Suppressor macrophage treated with lipopolysaccharide for 4 hours (primary cell): ENCODE measurements around the gene SLC25A24.
"Not testable (repeated sequence)": the region's sequence is repeated elsewhere in the genome, so short reads cannot be mapped to it uniquely, and the experiment has no call there.

Experiments used
- DNase-seq: peaks from one replicate; pipeline ENCODE4 v3.0.0-alpha.2; 2020

SLC25A24 gene

DNA sequence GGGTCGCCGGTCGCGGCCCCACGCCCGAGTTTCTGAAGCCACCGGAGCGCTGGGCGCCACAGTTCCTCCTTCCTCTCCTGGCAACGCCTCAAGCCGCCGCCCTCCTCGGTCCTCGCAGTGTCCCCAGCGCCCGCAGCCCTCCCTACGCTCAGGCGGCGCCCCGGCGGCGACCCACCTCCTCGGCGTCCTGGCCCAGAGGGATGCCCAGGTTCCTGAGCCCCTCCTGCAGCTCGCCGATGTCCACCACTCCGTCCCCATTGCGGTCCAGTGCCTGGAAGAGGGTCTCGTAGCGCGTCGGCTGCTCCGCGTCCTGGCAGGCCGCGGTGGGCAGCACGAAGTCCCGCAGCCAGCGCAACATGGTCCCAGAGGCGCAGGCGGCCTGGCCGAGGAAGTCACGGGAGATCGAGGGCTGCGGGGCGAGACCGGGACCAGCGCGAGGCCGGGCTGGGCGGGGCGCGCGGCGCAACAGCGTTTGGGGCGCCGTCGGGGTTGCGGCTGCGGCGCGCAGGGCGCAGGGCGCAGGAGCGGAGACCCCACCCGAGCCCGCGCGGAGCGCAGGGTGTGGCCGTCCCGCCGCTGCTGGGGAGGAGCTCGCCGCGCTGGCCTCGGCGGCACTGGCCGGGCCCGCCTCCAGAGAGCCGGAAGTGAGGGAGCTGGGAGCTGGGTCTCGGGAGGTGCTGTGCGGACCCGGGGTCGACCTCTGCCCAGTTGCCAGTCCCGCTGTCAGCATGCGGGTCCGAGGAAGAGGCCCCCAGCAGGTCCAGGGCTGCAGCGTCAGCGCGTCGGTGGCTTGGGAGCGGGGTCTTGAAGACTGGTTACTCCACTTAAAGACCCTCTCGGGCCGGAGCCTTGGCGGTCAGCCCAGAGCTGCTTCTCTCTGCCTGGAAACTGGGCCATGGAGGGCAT lies at the start of gene SLC25A24:
Gene SLC25A24, minus strand, starts transcription at position 563 of the 906 bp plus-strand sequence. Its CDS starts 205 bp downstream, at position 358.
- DNase-seq = peak; percentile 89

DNA sequence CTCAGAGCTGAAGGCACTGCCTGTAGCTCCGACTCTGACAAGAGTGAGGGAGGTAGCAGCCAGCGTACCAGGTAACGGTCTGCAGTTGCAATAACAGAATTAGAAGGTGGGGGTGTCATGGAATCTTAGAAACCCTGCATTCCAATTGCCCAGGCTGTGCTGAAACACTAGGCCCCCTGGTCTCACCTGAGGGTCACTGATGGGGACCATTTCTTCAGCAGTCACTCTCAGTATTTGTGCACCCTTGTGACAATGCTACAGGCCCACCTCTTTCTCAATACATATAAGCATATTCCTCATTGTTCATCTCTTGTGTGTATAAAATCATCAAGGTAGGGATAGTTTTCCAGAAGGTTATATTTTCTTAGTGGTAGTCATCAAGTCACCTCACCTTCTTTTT lies 43.8 kb upstream of the SLC25A24 start, which contains the start of gene NBPF4:
Gene NBPF4, minus strand, starts transcription at position 101 of the 400 bp plus-strand sequence. CDS start 315 bp downstream, outside the sequence.
- DNase-seq = not testable (repeated sequence)

GRCh38 chr1:108239426-108239825 lies 39.3 kb upstream of the SLC25A24 start:
- DNase-seq = not testable (repeated sequence)

GRCh38 chr1:108235308-108235707 lies 35.2 kb upstream of the SLC25A24 start:
- DNase-seq = not testable (repeated sequence)

DNA sequence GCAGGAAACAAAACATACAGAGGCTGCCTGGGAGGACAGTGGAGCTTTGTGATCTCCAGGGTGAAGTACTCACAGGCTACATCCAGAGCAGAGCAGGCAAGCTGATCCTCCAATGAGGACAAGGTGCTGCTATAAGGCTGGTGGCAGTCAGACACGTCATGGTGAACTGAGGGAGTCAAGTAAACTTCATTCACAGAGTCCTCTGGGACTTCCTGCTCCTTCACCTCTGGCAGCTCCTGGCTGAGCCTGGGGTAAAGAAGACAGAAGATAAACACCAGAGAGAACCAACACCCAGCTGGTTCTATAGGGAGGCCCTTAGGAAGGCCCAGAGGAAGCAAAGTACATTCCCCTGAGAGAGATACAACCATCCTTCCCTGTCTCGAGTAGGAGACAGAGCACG lies 32.0 kb upstream of the SLC25A24 start:
- not testable (repeated sequence) for DNase-seq

GRCh38 chr1:108229976-108230375 lies 29.8 kb upstream of the SLC25A24 start:
- DNase-seq = not testable (repeated sequence)

GRCh38 chr1:108227772-108228171 lies 27.6 kb upstream of the SLC25A24 start:
- not testable (repeated sequence) for DNase-seq

DNA sequence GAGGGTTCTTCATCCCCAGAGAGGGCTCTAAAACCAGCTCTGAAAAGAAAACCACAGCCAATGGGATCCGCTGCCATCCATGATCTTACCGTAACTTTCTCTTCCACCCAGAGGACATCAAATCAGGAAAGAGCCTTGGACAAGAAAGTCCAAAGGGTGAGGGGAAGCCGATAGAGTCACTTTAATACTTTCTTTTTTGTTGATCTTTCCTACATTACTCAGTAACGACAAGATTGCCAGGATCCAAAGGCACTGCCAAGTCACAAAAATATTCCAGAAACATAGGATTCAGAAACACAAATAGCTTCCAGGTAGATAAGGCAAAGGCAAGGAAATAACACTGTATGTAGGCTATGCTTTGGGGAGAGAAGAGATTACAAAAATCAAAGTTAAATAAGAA lies 26.7 kb upstream of the SLC25A24 start:
- not testable (repeated sequence) for DNase-seq

GRCh38 chr1:108223226-108223625 lies 23.1 kb upstream of the SLC25A24 start:
- not testable (repeated sequence) for DNase-seq

GRCh38 chr1:108217515-108218174 lies 17.5 kb upstream of the SLC25A24 start:
- not testable (repeated sequence) for DNase-seq

DNA sequence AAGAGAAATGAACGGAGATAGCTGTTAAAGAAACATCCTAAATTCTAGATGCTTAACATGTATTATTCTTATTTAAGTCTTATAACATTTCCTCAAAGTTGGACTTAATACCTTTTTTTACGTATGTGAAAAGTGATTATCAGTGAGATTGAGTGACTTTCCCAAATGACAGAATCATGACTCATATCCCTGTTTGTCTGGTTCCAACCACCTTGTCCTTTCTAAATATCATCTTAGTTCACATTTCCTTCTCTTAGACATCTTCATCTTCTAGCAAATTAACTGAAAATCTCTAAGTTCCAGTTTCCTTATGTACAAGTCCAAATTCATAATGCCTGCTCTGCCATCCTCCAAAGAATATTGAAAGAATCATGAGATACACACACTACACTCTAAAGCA lies 16.9 kb upstream of the SLC25A24 start:
- not testable (repeated sequence) for DNase-seq

GRCh38 chr1:108216028-108216890 lies 16.1 kb upstream of the SLC25A24 start:
- not testable (repeated sequence) for DNase-seq

DNA sequence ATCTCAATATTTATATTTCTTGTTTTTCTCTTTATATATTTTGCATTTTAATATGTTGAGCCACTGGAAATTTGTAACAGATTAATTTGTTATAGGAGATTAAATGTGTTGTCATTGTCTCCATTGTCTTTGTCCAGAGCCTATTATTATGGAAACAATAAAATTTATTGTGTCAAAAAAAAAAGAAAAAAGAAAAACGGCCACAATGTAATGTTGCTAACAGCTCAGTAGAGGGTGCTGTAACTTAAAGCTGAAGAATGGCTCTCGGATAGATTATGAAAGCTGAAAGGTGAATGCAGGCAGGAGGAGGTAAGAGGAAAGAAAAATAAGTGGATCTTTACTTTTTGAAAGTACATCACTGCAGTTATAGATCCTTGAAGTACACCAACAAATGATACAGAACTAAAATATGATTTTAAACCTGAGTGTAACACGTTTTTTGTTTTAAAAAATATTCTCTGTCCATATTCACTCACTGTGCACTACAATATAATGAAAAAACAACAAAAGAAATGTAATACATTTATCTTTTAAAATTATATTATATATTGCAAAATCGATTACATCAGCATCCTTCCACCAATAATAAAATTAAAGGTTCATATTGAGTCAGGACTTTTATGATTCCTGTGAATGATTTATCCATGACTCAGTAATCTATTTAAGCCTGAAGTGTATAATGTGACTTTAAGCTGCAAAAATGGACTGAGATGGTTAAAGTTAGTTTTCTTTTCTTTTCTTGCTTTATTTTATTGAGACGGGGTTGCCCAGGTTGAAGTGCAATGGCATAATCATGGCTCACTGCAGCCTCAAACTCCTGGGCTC lies 14.7 kb upstream of the SLC25A24 start:
- DNase-seq = peak; percentile 41

DNA sequence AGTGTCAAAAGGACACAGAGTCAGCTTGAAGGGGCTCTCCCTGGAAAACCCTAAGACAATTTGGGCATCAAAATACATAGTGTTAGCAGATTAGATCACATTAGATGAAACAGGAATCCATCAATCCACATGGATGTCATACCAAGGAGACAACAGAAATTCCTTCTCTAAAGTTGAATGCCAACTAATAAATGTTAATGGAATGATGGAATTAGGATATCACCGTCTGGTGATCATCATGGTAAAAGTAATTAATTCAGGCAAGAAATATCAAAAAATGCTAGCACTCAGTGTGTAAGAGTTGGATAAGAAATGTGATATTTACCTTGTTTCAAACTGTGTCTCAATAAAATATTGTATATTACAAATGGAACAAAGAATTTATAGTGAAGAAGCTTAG lies 10.9 kb upstream of the SLC25A24 start:
- no peak for DNase-seq

DNA sequence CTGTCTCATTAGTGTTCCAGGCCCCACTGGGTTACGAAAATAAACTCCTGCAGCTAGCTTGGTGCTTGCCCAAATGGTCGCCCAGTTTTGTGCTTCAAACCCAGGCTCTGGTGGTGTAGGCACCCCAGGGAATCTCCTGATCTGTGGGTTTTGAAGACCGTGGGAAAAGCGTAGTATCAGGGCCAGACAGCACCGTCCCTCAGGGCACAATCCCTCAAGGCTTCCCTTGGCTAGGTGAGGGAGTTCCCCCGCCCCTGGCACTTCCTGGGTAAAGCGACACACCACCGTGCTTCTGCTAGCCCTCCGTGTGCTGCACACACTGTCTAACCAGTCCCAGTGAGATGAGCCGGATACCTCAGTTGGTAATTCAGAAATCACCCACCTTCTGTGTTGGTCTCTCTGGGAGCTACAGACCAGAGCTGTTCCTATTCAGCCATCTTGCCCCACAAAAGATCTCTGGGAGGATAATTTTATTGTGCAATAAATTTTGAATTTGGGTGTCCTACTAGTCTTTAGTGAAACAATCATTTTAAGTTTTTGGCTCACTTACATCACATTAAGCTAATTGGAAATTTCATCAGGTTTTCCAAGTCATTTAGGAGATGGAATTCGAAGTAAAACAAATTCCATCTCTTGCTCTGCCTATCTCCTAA lies 9.4 kb upstream of the SLC25A24 start:
- no peak for DNase-seq

DNA sequence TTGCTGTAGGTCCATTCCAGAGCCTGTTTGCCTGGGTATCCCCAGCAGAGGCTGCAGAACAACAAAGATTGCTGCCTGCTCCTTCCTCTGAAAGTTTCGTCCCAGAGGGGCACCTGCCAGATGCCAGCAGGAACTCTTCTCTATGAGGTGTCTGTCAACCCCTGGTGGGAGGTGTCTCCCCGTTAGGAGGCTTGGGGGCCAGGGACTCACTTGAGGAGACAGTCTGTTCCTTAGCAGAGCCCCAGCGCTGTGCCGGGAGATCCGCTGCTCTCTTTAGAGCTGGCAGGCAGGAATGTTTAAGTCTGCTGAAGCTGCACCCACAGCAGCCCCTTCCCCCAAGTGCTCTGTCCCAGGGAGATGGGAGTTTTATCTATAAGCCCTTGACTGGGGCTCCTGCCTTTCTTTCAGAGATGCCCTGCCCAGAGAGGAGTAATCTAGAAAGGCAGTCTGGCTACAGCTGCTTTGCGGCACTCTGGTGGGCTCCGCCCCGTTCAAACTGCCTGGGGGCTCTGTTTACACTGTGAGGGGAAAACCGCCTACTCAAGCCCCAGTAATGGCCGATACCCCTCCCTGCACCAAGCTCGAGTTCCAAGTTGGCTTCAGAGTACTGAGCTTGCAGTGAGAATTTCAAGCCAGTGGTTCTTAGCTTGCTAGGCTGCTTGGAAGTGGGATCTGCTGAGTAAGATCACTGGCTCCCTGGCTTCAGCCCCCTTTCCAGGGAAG lies 8.7 kb upstream of the SLC25A24 start:
- DNase-seq = no peak

DNA sequence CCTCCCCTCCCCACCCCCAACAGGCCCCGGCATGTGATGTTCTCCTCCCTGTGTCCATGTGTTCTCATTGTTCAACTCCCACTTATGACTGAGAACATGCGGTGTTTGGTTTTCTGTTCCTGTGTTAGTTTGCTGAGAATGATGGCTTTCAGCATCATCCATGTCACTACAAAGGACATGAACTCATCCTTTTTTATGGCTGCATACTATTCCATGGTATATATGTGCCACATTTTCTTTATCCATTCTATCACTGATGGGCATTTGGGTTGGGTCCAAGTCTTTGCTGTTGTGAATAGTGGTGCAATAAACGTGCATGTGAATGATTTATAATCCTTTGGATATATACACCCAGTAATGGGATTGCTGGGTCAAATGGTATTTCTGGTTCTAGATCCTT lies 3.4 kb upstream of the SLC25A24 start:
- not testable (repeated sequence) for DNase-seq

DNA sequence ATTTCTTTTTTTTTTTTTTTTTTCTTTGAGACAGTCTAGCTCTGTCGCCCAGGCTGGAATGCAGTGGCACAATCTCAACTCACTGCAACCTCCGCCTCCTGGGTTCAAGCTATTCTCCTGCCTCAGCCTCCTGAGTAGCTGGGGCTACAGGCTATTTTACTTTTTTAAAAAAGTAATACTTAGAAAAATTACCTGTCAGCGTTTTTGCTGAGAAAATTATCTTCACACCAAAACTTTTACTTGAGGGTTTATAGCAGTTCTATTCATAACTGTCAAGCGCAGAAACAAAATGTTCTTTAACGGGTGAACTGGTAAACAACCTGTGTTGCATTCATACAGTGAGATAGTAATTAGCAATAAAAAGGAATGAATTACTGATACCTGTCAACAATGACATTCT lies 1.5 kb upstream of the SLC25A24 start:
- DNase-seq = no peak

- peak; percentile 67 for DNase-seq
Measured at GRCh38 chr1:108200687-108201051, 526 bp upstream of the SLC25A24 start.

GRCh38 chr1:108199201-108199691 lies 897 bp downstream of the SLC25A24 start:
- DNase-seq = peak; percentile 31
